Natural killer cell (primary cell): ENCODE data around the gene NLK. TPM values are rescaled to one million over a fixed set of nuclear protein-coding genes. Genes with fewer than 3 reads are reported as not detected.

Source experiments
- ATAC-seq, 3 donors: fragments of 150-1000 bp in 2 of 3; fragments of 200-7000 bp in 1 of 3; cut with Tn5 transposase; 1 replicate in 1 of 3; 2 replicates in 2 of 3; pipeline ENCODE4 v1.10.0; 2021; ENCODE audit warnings: mild to moderate bottlenecking in 2 of 3, moderate library complexity in 2 of 3
- DNase-seq, 2 donors: peaks; one replicate each; pipeline versions ENCODE4 v3.0.0 to v3.0.0-alpha.2; 2013 to 2021; ENCODE audit warnings: mixed read lengths in 1 of 2
- H3K27ac ChIP-seq: one replicate; pipeline ENCODE4 v1.5.1; 2013; ENCODE audit warnings: mild to moderate bottlenecking, low read length
- H3K27me3 ChIP-seq: one replicate; pipeline ENCODE4 v1.6.1; 2013; ENCODE audit warnings: low read length; ENCODE audit not compliant: control insufficient read depth, insufficient read depth
- H3K36me3 ChIP-seq: one replicate; pipeline ENCODE4 v1.6.1; 2013; ENCODE audit warnings: low read length; ENCODE audit not compliant: control insufficient read depth, insufficient read depth
- H3K4me1 ChIP-seq: one replicate; pipeline ENCODE4 v1.6.1; 2013; ENCODE audit warnings: low read length; ENCODE audit not compliant: control insufficient read depth, insufficient read depth
- H3K4me3 ChIP-seq: one replicate; pipeline ENCODE4 v1.5.1; 2013; ENCODE audit warnings: low read length
- H3K9me3 ChIP-seq: one replicate; pipeline ENCODE4 v1.6.1; 2013; ENCODE audit warnings: low read length; ENCODE audit not compliant: control insufficient read depth, insufficient read depth
- H3K27ac Mint-ChIP-seq, 2 donors: one replicate each; pipeline ENCODE4 v1.8.0; 2022; ENCODE audit warnings: mild to moderate bottlenecking in 2 of 2, mixed read lengths in 2 of 2, moderate library complexity in 1 of 2
- H3K27me3 Mint-ChIP-seq, 2 donors: one replicate each; pipeline ENCODE4 v1.8.0; 2022; ENCODE audit warnings: low read depth in 2 of 2, mixed read lengths in 2 of 2
- H3K36me3 Mint-ChIP-seq: one replicate; pipeline ENCODE4 v1.8.0; 2022; ENCODE audit warnings: mixed read lengths
- H3K4me1 Mint-ChIP-seq, 2 donors: one replicate each; pipeline ENCODE4 v1.8.0; 2022; ENCODE audit warnings: mixed read lengths in 2 of 2
- H3K4me3 Mint-ChIP-seq: one replicate; pipeline ENCODE4 v1.8.0; 2022; ENCODE audit warnings: mild to moderate bottlenecking, moderate library complexity, mixed read lengths
- H3K9me3 Mint-ChIP-seq, 2 donors: one replicate each; pipeline ENCODE4 v1.8.0; 2022; ENCODE audit warnings: mixed read lengths in 2 of 2
- CTCF ChIP-seq: fragments of 200-600 bp; IDR thresholded peaks from one replicate; pipeline ENCODE4 v1.8.0; 2022; ENCODE audit warnings: antibody characterized with exemption
- WGBS: methylation state at CpG from one replicate; pipeline ENCODE4 v1.1.7; 2013; ENCODE audit warnings: missing lambda C conversion rate; ENCODE audit not compliant: insufficient coverage; 5-methylcytosine and 5-hydroxymethylcytosine counted together
- intact Hi-C: fragments of 100-400 bp; cut with micrococcal nuclease; formaldehyde crosslinking; loops from one replicate; pipeline ENCODE4 v1.14.2; 2022
- total RNA-seq, 4 donors: library from RNA; stranded (reverse); fragments of 120-200 nt in 1 of 4; gene quantifications; one replicate each; pipeline versions ENCODE4 v1.2.3 to v1.2.4, GENCODE V29; 2013 to 2022

Gene NLK
- total RNA-seq, 3 donors from 2014 or later (not counting 1 experiment from before 2014, with no cell fraction given): 18.3 to 35.6 (median 20.8) TPM

GRCh38 chr17:28100251-28100650 is 57.8 kb downstream of the NLK start:
- no peak overlapping the region for H3K27ac Mint-ChIP-seq
- H3K36me3 Mint-ChIP-seq: no peaks in the 10 kb centered on the region

GRCh38 chr17:28100936-28101335 is 58.5 kb downstream of the NLK start:
- WGBS: no CpG with 5 or more reads among the region's 1 CpG
- no peak overlapping the region for H3K4me3 ChIP-seq
- H3K9me3 ChIP-seq: no peaks in the 10 kb centered on the region
- H3K27ac ChIP-seq: no peak overlapping the region
- Mint-ChIP-seq H3K27me3 (no peaks in the 10 kb centered on the region), H3K4me3 (no peak overlapping the region), H3K9me3 (no peaks in the 10 kb centered on the region), H3K4me1 (peaks cover 5 to 12% of the 10 kb centered on the region in 2 donors), H3K36me3 (no peaks in the 10 kb centered on the region), H3K27ac (no peak overlapping the region)
- intact Hi-C loops: no loop called here
- no peaks in the 10 kb centered on the region for H3K36me3 ChIP-seq
- no peaks in the 10 kb centered on the region for H3K4me1 ChIP-seq
- DNase-seq (no peak), ATAC-seq (no peak)
- TF ChIP-seq CTCF: no peak
- H3K27me3 ChIP-seq: no peaks in the 10 kb centered on the region

More at GRCh38 chr17:28100251-28100650, 57.8 kb downstream of the NLK start:
- intact Hi-C loops: no loop called here
- Histone ChIP-seq H3K4me3 (no peak overlapping the region), H3K36me3 (no peaks in the 10 kb centered on the region), H3K27me3 (no peaks in the 10 kb centered on the region), H3K9me3 (no peaks in the 10 kb centered on the region), H3K4me1 (no peaks in the 10 kb centered on the region), H3K27ac (no peak overlapping the region)
- WGBS: 100% methylated on average over 1 of the region's 1 CpG
- DNase-seq (no peak), ATAC-seq (no peak)
- H3K4me3 Mint-ChIP-seq: no peak overlapping the region
- H3K9me3 Mint-ChIP-seq: no peaks in the 10 kb centered on the region
- no peaks in the 10 kb centered on the region for H3K27me3 Mint-ChIP-seq
- peaks cover 5 to 12% of the 10 kb centered on the region in 2 donors for H3K4me1 Mint-ChIP-seq
- TF ChIP-seq CTCF: no peak

GRCh38 chr17:28101919-28102318 is 59.4 kb downstream of the NLK start:
- Mint-ChIP-seq H3K36me3 (no peaks in the 10 kb centered on the region), H3K27ac (no peak overlapping the region), H3K4me3 (no peak overlapping the region), H3K4me1 (peaks cover 5 to 12% of the 10 kb centered on the region in 2 donors), H3K27me3 (no peaks in the 10 kb centered on the region), H3K9me3 (no peaks in the 10 kb centered on the region)
- DNase-seq: no peak
- Histone ChIP-seq H3K9me3 (no peaks in the 10 kb centered on the region), H3K4me1 (no peaks in the 10 kb centered on the region), H3K36me3 (no peaks in the 10 kb centered on the region), H3K4me3 (no peak overlapping the region), H3K27ac (no peak overlapping the region), H3K27me3 (no peaks in the 10 kb centered on the region)
- intact Hi-C loops: no loop called here
- ATAC-seq: no peak
- TF ChIP-seq CTCF: no peak

GRCh38 chr17:28105501-28105900 is 63.0 kb downstream of the NLK start:
- no peak for DNase-seq
- H3K4me1 ChIP-seq: no peaks in the 10 kb centered on the region
- TF ChIP-seq CTCF: no peak
- Mint-ChIP-seq H3K4me1 (peaks cover 5 to 6% of the 10 kb centered on the region in 2 donors), H3K9me3 (no peaks in the 10 kb centered on the region), H3K4me3 (no peak overlapping the region), H3K27me3 (no peaks in the 10 kb centered on the region), H3K27ac (no peak overlapping the region), H3K36me3 (no peaks in the 10 kb centered on the region)
- ATAC-seq: no peak
- no peak overlapping the region for H3K4me3 ChIP-seq
- intact Hi-C loops: no loop called here
- no peak overlapping the region for H3K27ac ChIP-seq
- no peaks in the 10 kb centered on the region for H3K36me3 ChIP-seq
- H3K9me3 ChIP-seq: no peaks in the 10 kb centered on the region
- no CpG with 5 or more reads among the region's 1 CpG for WGBS
- no peaks in the 10 kb centered on the region for H3K27me3 ChIP-seq
